HFFc6 (cell line): ENCODE results near the gene UGCG. TPM values are rescaled to one million over a fixed set of nuclear protein-coding genes. Genes with fewer than 3 reads are reported as not detected.

ENCODE experiments used
- DNase-seq: peaks from one replicate; pipeline ENCODE4 v3.0.0-alpha.2; 2018
- H3K27ac Mint-ChIP-seq: 2 replicates; pipeline ENCODE4 v1.8.0; 2020; ENCODE audit warnings: mild to moderate bottlenecking, mixed read lengths
- H3K27me3 Mint-ChIP-seq: 2 replicates; pipeline ENCODE4 v1.8.0; 2021; ENCODE audit warnings: mild to moderate bottlenecking, moderate library complexity, mixed read lengths; ENCODE audit not compliant: insufficient read depth
- H3K36me3 Mint-ChIP-seq: 2 replicates; pipeline ENCODE4 v1.8.0; 2021; ENCODE audit warnings: low read depth, mixed read lengths
- H3K4me1 Mint-ChIP-seq: 2 replicates; pipeline ENCODE4 v1.8.0; 2020; ENCODE audit warnings: low read depth, mixed read lengths
- H3K4me3 Mint-ChIP-seq: 2 replicates; pipeline ENCODE4 v1.8.0; 2020; ENCODE audit warnings: mild to moderate bottlenecking, moderate library complexity, mixed read lengths
- H3K9me3 Mint-ChIP-seq: 2 replicates; pipeline ENCODE4 v1.8.0; 2020; ENCODE audit warnings: mild to moderate bottlenecking, mixed read lengths
- CTCF ChIP-seq: fragments of 200-600 bp; sonication (generic); IDR thresholded peaks from 2 replicates; pipeline ENCODE4 v1.5.0; 2021; ENCODE audit warnings: antibody characterized with exemption, mild to moderate bottlenecking
- total RNA-seq, 6 experiments: library from RNA; stranded (reverse); fragmentation: NEBNext Ultra II Directional; extraction: Animal tissue kit (Norgen Biotek cat#: 25700); gene quantifications; 2 replicates in 1 of 6; 3 replicates in 5 of 6; pipeline ENCODE4 v1.2.3, GENCODE V29; 2021

Gene UGCG
- total RNA-seq, 6 experiments from 2014 or later = 45.5 to 82.3 (median 70.4) TPM

GRCh38 chr9:111966124-111966723 lies 69.6 kb downstream of the UGCG start:
- no peak for TF ChIP-seq CTCF
- Mint-ChIP-seq H3K4me3 (no peak overlapping the region), H3K27ac (peak overlapping the region; percentile 80), H3K36me3 (peaks cover 5% of the 10 kb centered on the region; the same call in 1 of the 2 replicates), H3K27me3 (no peaks in the 10 kb centered on the region), H3K4me1 (peaks cover 53% of the 10 kb centered on the region), H3K9me3 (no peaks in the 10 kb centered on the region)
- DNase-seq = no peak

GRCh38 chr9:111966861-111967291 lies 70.3 kb downstream of the UGCG start:
- DNase-seq = no peak
- peaks cover 48% of the 10 kb centered on the region for H3K4me1 Mint-ChIP-seq
- no peak overlapping the region for H3K4me3 Mint-ChIP-seq
- H3K9me3 Mint-ChIP-seq = no peaks in the 10 kb centered on the region
- no peaks in the 10 kb centered on the region for H3K27me3 Mint-ChIP-seq
- peak overlapping the region; percentile 69 for H3K27ac Mint-ChIP-seq
- no peak for TF ChIP-seq CTCF
- peaks cover 5% of the 10 kb centered on the region; the same call in 1 of the 2 replicates for H3K36me3 Mint-ChIP-seq

GRCh38 chr9:111967621-111968020 lies 71.0 kb downstream of the UGCG start:
- no peaks in the 10 kb centered on the region for H3K9me3 Mint-ChIP-seq
- H3K27me3 Mint-ChIP-seq = no peaks in the 10 kb centered on the region
- H3K4me1 Mint-ChIP-seq = peaks cover 44% of the 10 kb centered on the region
- peaks cover 5% of the 10 kb centered on the region; the same call in 1 of the 2 replicates for H3K36me3 Mint-ChIP-seq
- no peak for TF ChIP-seq CTCF
- DNase-seq = no peak
- no peak overlapping the region; the same call in 1 of the 2 replicates for H3K27ac Mint-ChIP-seq
- H3K4me3 Mint-ChIP-seq = no peak overlapping the region

GRCh38 chr9:111969061-111969460 lies 72.4 kb downstream of the UGCG start:
- peaks cover 41% of the 10 kb centered on the region for H3K4me1 Mint-ChIP-seq
- H3K27me3 Mint-ChIP-seq = peaks cover 3% of the 10 kb centered on the region
- no peaks in the 10 kb centered on the region for H3K36me3 Mint-ChIP-seq
- H3K27ac Mint-ChIP-seq = no peak overlapping the region
- no peaks in the 10 kb centered on the region for H3K9me3 Mint-ChIP-seq
- no peak for TF ChIP-seq CTCF
- H3K4me3 Mint-ChIP-seq = no peak overlapping the region
- no peak for DNase-seq

GRCh38 chr9:111969622-111970021 lies 73.0 kb downstream of the UGCG start:
- no peak for TF ChIP-seq CTCF
- H3K36me3 Mint-ChIP-seq = no peaks in the 10 kb centered on the region
- DNase-seq = no peak

More at GRCh38 chr9:111969622-111970021, 73.0 kb downstream of the UGCG start:
- Mint-ChIP-seq H3K27me3 (peaks cover 3% of the 10 kb centered on the region), H3K27ac (no peak overlapping the region), H3K4me3 (no peak overlapping the region), H3K9me3 (no peaks in the 10 kb centered on the region), H3K4me1 (peaks cover 44% of the 10 kb centered on the region)
